Stimulated activated CD4-positive, alpha-beta T cell treated with anti-CD3 and anti-CD28 coated beads, Interleukin-4, amount 100 ng/mL, for 4 hours (primary cell): ENCODE data around the gene OAS2.

ENCODE experiments used
- DNase-seq, 2 experiments: peaks; one replicate each; pipeline ENCODE4 v3.0.0-alpha.2; 2020

OAS2 gene

DNA sequence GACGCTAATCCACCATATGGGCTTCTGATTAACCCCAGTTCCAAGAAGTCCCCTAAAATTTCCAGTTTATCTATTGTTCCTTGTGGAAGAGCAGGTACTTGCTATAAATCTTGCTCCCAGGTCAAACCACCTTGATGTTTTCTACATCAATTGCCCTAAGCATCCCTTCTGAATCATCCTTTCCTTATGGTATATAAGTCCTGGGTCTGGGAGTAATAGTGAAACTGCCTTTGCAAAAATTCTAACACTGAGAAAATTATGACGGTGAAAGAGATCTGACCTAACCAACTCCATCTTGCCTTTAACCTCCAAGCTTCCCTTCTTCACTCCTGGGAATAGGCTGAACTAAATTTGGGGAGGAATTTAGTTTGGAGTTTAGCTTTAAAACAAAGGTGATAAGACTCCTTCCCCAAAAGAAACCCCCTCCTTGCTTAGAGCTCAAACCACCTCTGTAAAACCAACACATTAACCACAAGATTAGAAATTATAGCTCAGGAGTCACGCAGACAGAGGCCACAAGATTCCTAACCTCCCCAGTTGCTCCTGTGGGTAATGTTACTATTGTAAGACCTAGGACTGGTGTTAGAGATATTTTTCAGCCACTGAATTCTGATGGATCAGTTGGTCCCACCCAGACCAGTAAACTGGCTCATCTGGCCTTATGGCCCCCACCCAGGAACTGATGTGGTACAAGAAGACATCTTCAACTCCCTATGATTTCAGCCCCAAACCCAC is 44.4 kb downstream of the OAS2 start:
- DNase-seq, result no peak

DNA sequence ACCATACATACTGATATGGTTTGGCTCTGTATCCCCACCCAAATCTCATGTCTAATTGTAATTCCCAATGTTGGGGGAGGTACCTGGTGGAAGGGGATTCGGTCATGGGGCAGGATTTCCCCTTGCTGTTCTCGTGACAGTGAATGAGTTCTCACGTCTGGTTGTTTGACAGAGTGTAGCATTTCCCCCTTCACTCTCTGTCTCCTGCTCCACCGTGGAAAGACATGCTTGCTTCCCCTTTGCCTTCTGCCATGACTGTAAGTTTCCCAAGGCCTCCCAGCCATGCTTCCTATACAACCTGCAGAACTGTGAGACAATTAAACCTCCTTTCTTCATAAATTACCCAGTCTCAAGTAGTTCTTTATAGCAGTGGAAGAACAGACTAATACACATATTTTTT is 49.4 kb downstream of the OAS2 start:
- no peak for DNase-seq

DNA sequence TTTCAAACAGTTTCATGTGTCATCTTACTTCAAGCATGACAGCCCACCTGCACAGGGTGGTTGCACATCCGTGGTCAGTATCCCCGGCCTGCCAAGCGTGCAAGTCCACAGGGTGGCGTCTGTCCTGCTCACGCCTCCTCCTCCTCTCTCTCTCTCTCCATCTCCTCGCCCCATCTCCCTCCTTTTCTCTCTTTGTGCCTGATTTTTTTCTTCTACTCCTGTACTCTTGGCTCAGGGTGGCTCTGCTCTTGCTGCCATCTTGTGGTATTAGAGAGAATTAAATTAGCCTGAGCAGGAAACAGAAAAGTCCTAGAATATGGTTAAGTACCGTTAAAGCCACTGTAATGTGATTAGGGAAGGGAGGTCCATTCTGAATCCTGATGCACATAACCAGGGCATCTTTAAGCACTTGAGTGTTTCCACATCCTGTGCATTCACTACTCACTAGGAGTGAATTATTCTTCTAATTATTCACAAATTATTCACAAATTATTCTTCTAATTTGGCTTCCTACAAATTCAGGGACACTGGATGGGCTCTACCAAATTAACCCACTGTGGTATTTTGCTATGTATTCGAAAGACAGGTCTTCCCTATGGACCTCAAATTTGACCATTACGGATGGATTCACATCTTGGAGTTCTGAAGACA is 52.7 kb downstream of the OAS2 start:
- no peak for DNase-seq

- no peak for DNase-seq
Measured at GRCh38 chr12:113039911-113040445, 61.7 kb downstream of the OAS2 start.

DNA sequence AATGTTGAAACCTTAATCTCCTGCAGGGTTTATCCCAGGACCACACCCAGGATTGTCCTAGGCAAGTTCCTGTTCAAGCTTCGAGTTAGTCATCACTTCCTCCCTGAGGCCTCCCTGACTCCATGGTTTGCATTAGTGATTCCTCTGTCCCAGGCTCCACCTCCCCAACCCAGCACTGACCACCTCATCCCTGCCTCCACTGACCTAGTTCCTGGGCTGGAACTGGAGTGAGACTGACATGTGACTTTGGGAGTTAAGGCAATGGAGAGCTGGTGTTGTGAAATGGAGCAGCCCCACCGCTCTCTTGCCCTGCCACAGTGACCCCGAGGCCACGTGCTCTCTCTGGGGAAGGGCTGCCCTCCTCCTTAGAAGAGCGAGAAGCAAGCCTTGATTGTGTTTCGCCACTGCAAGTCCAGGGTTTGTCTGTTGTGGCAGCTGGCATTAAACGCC is 62.4 kb downstream of the OAS2 start:
- DNase-seq, result no peak

GRCh38 chr12:113041560-113041959 is 63.2 kb downstream of the OAS2 start:
- DNase-seq, result no peak

GRCh38 chr12:113043240-113043639 is 64.9 kb downstream of the OAS2 start:
- DNase-seq, result no peak

GRCh38 chr12:113044516-113044915 is 66.2 kb downstream of the OAS2 start:
- DNase-seq, result no peak

DNA sequence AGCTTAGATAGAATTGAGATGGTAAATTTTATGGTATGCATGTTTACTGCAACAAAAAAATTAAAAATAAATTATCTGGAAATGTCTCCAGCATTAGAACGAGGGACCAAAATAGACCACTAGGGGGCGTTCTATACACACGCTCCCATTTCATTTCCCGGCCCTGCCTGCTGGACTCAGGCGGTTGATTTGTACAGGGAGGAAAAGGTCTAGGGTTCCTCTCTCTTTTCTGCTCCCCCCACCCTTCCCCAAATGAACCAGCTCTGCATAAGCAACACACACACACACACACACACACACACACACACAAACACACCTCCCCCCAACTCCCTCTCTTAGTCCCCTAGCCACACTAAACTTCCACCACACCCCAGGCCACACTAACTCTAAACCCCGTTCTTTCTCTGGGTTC is 70.4 kb downstream of the OAS2 start:
- DNase-seq, result peak; percentile 30 to 52

GRCh38 chr12:113049976-113050742 is 71.8 kb downstream of the OAS2 start:
- no peak for DNase-seq

DNA sequence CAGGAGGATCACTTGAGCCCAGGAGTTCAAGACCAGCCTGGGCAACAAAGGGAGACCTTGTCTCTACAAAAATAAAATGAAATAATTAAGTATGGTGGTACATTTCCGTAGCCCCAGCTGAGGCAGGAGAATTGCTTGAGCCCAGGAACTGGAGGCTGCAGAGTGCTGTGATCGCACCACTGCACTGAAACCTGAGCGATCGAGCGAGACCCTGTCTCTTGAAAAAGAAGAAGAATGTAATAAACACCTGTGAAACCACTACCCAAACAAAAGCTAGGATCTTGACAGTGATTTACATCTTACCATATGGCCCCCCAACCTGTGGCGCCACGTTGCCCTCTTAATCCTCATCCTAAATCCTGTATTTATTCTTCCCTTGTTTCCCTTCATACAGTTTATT is 72.5 kb downstream of the OAS2 start:
- no peak for DNase-seq

DNA sequence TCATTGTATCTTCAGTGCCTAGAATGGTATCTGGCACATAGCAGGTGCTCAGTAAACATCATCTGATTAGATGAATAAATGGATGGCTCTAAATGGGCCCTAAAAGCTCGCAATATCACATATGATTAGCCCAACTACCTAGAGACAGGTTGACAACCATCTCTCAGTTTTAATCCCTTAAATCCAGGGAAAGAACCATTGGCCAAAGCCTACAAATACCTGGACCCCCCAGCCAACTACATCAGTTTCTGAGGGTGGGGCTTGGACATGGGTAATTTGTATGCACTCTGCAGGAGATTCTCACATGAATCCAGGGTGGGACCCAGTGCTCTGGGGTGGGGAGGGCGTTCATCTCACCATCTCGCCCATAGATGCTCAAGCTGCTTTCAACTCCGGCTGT is 73.4 kb downstream of the OAS2 start:
- DNase-seq, result no peak

DNA sequence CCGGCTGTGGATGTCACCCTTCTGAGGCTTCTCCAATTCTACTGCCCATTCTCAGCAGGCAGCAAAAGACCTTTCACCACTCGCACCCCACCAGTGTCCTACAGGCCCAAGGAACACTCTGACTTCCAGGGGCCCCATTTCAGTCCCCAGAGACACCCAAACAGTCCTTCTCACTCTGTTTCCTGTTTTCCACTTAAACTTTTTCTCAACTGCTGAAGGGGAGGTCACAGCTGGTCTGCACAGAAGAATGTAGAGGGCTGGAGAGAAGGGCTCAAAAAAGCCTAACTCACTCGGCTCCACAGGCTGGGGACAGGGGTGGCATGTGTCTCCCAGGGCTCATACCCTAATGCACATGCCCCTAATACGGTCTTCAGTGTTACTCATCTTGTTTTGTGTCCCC is 74.0 kb downstream of the OAS2 start:
- no peak for DNase-seq

GRCh38 chr12:113054948-113055486 is 76.7 kb downstream of the OAS2 start:
- DNase-seq, result no peak

GRCh38 chr12:113055594-113056380 is 77.5 kb downstream of the OAS2 start:
- no peak for DNase-seq

GRCh38 chr12:113056381-113056630 is 78.0 kb downstream of the OAS2 start:
- DNase-seq, result no peak

- peak; percentile 42 to 49 for DNase-seq
Measured at GRCh38 chr12:113056631-113057488, 78.5 kb downstream of the OAS2 start, which contains the start of gene DTX1. DTX1 (plus strand) TSS chr12:113056730; CDS start chr12:113058193, 1,463 bp downstream.

GRCh38 chr12:113057565-113058485 is 79.5 kb downstream of the OAS2 start:
- no peak for DNase-seq

DNA sequence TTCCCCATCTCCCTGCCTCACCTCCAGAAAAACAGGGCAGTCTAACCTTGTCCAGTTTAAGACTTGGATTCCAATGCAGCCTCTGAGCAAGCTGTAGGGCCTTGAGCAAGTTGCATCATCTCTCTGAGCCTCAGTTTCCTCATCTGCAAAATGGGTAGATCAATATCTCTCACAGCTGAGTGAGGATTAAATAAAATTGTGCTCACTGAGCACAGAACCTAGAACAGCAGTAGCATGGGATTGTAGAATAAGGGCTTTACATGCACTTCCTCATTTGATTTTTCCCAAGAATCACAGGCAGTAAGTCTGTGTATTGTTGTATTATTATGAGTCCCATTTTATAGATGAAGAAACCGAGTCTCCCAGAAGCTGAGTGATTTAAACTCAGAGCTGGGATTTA is 80.2 kb downstream of the OAS2 start:
- DNase-seq, result no peak

DNA sequence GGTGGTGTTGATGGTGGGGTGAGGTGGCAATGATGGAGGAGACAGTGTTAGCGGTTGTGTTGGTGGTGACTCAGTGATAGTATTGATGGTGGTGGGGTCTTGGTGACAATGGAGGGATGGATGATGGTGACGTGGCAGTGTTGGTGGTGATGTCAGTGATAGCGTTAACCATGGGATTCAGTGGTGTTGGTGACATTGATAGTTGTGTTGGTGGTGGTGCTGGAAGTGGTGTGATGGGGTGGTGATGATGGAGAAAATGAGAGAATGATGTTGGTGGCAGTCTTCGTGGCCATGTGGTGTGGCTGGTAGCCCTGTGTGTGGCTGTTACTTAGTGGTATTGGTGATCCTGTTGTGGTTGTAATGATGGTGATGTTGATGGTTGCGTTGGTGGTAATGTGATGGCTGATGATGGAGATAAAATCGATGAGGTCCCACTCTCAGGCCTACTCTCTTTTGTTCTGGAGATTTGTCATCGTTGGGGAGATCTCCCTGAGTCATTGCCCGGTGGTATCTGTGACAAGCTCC is 80.8 kb downstream of the OAS2 start:
- no peak for DNase-seq
